Activated gamma-delta T cell treated with anti-CD3 and anti-CD28 coated beads, Interleukin-2, amount 50 U/mL, for 16 hours (primary cell): Measurements from ENCODE around the gene PITPNM2.

Experiments used
- DNase-seq: peaks from one replicate; pipeline ENCODE4 v3.0.0-alpha.2; 2020; ENCODE audit warnings: low read depth

PITPNM2 gene

GRCh38 chr12:123143736-123144461 is 7.0 kb downstream of the PITPNM2 start:
- DNase-seq, result no peak

GRCh38 chr12:123142921-123143735 is 7.8 kb downstream of the PITPNM2 start:
- no peak for DNase-seq

- no peak for DNase-seq
Measured at GRCh38 chr12:123142518-123142840, 8.4 kb downstream of the PITPNM2 start.

- DNase-seq, result no peak
Measured at GRCh38 chr12:123141615-123142517, 9.0 kb downstream of the PITPNM2 start.

GRCh38 chr12:123140676-123141614 is 9.9 kb downstream of the PITPNM2 start:
- no peak for DNase-seq

GRCh38 chr12:123139926-123140675 is 10.8 kb downstream of the PITPNM2 start:
- DNase-seq, result no peak

GRCh38 chr12:123135688-123136087 is 15.2 kb downstream of the PITPNM2 start:
- no peak for DNase-seq

GRCh38 chr12:123134826-123135225 is 16.1 kb downstream of the PITPNM2 start:
- DNase-seq, result no peak

- no peak for DNase-seq
Measured at GRCh38 chr12:123134271-123134671, 16.6 kb downstream of the PITPNM2 start.

GRCh38 chr12:123133701-123134100 is 17.2 kb downstream of the PITPNM2 start:
- DNase-seq, result no peak

GRCh38 chr12:123132951-123133619 is 17.8 kb downstream of the PITPNM2 start:
- no peak for DNase-seq

GRCh38 chr12:123131879-123132402 is 18.9 kb downstream of the PITPNM2 start:
- no peak for DNase-seq

- no peak for DNase-seq
Measured at GRCh38 chr12:123131291-123131832, 19.5 kb downstream of the PITPNM2 start.

GRCh38 chr12:123129621-123130020 is 21.3 kb downstream of the PITPNM2 start:
- no peak for DNase-seq

GRCh38 chr12:123127182-123127495 is 23.8 kb downstream of the PITPNM2 start:
- no peak for DNase-seq

- no peak for DNase-seq
Measured at GRCh38 chr12:123126294-123127181, 24.4 kb downstream of the PITPNM2 start.

- DNase-seq, result no peak
Measured at GRCh38 chr12:123122626-123123025, 28.3 kb downstream of the PITPNM2 start.

- no peak for DNase-seq
Measured at GRCh38 chr12:123121670-123122069, 29.2 kb downstream of the PITPNM2 start.
